ENCODE measurements around the gene MIS18A.
A peak's percentile ranks its signal among the peaks of the same experiment; 100 is the strongest.
"Not testable (repeated sequence)": the region's sequence is repeated elsewhere in the genome, so short reads cannot be mapped to it uniquely, and the experiment has no call there.

Gene MIS18A, protein sequence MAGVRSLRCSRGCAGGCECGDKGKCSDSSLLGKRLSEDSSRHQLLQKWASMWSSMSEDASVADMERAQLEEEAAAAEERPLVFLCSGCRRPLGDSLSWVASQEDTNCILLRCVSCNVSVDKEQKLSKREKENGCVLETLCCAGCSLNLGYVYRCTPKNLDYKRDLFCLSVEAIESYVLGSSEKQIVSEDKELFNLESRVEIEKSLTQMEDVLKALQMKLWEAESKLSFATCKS

GRCh38 chr21:32278518-32279376, at the start of gene MIS18A:
Gene MIS18A (minus strand): TSS chr21:32279049. CDS start chr21:32279014, 35 bp downstream.
- peak; percentile 90 to 91 for DNase-seq

DNA sequence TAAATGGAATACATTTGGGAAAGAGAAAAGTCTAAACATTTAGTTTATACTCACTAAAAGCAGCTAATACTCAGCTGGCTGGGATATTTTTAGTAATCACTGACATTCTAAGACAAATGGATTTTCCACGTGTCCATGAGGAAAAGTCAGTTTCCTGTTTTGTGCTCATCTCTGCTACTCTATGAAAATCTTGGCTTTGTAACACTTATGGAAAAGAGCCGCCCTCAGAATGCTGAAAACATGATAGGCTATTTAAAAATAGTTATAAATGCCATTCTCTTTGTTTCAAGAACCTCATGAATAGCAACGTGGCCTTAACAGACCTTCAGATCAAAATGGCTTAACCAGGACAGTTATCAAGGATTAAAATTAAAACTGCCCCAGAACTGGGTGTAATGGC, 49.7 kb upstream of the MIS18A start:
- no peak for DNase-seq

GRCh38 chr21:32325706-32326105, 46.9 kb upstream of the MIS18A start:
- DNase-seq = peak; percentile 34 to 55

DNA sequence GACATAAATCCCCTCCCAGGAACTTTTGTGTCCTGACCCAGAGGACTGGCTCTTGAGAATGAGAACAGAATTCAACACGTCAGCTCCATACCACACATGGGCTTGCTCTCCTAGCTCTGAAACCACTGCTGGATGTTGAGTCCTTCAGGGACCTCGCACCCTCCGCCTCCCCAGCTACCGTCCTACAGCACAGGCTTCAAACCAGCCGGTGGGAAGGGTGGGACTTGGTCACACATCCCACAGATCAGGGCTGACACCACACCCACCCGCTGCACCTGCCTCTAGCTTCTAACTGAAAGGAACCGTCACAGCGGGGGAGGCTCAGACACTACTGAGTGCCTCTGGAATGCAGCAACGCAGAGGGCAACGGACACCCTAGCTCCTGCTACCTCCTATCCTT, 43.8 kb upstream of the MIS18A start:
- DNase-seq = no peak

GRCh38 chr21:32322103-32322502, 43.3 kb upstream of the MIS18A start:
- no peak for DNase-seq

DNA sequence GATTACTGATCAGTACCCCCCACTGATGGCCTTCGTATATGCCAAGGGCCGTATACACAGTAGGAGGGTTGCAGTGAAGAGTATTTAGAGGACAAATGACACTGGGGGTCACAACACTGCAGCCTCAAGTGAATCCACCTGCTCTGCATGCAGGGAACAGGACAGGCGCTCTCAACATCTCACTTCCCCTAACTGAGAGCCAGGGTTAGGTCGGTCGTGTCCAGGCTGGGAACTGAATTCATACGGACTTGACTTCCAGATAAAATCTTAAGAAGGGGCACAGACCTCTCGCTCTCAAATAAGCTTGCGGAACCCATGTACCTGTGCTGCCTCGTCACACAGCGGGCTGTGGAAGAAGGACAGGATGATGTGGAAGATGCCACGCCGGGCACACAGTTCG, 42.6 kb upstream of the MIS18A start:
- DNase-seq = no peak

DNA sequence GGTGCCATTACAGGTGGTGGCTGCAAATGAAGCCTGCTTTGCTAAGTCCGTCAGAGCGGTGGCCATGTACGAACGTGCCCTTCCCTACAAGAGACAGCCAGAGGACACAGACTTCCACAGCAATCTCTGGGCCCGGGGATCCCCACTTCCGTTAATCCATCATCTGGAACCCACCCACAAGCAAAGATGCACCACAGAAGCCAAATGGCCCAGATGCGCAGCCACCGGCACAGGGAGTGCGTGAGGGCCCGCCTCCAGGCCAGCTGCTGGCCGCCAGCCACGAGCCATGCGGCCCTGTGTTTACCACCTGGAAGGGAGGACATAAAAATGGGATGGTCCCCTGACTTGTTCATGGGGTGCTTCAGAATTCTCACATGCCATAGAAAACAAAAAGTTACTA, 41.9 kb upstream of the MIS18A start:
- DNase-seq = no peak

- peak in 1 of 2 donors; percentile 6 for DNase-seq
Observed at GRCh38 chr21:32320059-32320458, 41.2 kb upstream of the MIS18A start.

DNA sequence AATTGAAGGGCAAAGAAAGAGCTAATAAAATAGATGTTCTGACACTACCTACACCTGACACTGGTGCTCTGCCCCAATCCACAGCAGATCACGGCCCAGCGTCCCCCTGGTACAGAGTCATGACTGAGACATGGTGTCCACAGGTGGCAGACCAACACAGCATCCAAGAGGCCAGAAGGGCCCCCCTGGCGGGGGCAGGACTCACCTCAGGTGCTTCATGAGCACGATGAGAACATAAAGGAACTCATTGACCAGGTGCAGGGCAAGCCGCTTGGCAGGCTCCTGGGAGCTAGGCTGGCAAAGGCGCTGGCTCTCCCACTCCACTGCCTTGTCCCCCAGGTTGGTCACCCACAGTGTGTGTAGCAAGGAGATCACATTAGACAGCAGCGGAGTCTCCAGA, 40.2 kb upstream of the MIS18A start:
- no peak for DNase-seq

GRCh38 chr21:32317726-32318125, 38.9 kb upstream of the MIS18A start:
- no peak for DNase-seq

- no peak for DNase-seq
Observed at GRCh38 chr21:32316361-32317215, 37.7 kb upstream of the MIS18A start.

GRCh38 chr21:32315511-32316281, 36.8 kb upstream of the MIS18A start:
- DNase-seq = no peak

- DNase-seq = no peak
Observed at GRCh38 chr21:32314806-32315205, 36.0 kb upstream of the MIS18A start.

GRCh38 chr21:32312976-32313375, 34.1 kb upstream of the MIS18A start:
- DNase-seq = no peak

DNA sequence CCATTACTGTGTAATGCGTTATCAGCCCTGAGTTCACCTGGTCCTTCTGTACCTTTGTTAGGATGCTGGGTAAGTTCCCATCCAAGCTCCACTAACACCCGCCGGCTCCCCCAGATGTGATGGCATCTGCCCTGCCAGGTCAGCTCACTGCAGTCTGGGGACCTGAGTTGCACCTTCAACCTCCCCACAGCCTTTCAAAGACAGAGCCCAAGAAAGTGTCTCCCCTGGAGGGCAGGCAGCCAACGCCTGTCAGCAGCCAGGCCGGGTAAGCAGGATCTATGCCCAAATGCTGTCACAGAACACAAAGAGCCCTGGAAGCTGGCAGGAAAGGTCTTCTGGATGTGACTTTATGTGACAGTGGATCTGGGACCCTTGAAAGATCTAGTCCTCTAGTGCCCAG, 33.5 kb upstream of the MIS18A start:
- DNase-seq = peak in 1 of 2 donors; percentile 2

GRCh38 chr21:32311621-32312020, 32.8 kb upstream of the MIS18A start:
- DNase-seq = no peak

GRCh38 chr21:32310976-32311375, 32.1 kb upstream of the MIS18A start:
- not testable (repeated sequence) for DNase-seq

DNA sequence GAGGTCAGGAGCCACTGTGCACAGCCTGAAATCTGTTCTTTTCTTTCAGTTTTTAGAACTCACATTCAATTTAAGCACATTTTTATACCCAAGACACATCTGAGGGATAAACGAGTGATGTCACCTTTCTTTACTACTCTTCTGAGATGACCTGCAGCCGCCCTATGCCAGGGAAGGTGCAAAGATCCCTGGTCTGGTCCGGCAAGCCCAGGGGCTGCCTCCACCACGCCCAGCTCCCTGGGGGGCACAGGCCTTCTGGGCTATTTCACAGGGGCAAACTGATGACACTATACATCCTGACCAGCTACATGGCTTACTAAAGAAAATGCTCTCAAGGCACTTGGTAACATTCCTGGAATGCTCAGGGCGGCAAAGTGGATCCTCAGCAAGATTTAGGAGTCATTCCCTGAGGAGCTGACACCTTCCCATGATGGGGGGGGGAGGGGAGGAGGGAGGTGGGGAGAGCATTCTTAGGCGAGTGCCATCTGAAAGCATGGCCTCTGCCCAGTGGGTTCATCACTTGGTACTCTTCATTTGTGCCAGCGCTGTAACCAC, 31.1 kb upstream of the MIS18A start:
- DNase-seq = no peak

DNA sequence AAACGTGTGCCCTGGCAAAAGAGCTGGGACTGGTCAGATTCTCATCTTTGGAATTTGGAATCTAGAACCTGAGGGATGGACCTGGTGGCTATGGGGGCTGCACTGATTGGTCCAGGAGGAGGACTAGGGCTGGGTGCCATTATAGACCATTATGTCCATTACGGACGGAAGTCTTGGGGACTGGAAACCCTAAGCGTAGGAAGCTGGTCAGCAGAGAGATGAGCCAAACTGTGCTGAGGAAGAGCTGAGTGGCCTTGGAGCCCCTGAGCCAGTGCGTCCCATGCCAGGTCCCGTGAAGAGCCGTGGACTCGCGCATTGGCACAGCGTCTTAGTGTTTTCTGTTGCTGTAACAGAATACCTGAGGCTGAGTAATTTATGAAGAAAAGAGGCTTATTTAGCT, 29.8 kb upstream of the MIS18A start:
- no peak for DNase-seq

DNA sequence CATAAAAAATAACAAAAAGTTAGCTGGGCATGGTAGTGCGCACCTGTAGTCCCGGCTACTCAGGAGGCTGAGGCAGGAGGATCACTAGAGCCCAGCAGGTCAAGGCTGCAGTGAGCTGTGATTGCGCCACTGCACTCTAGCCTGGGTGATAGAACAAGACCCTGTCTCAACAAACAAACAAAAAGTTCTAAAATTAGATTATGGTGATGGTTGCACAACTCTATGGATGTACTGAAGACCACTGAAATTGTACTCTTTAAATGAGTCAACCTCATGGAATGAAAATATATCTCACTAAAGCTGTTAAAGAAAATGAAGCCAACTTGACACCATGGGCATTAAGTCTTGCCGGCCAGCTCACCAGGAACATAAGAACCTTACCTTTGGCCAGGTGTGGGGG, 28.9 kb upstream of the MIS18A start:
- DNase-seq = no peak

DNA sequence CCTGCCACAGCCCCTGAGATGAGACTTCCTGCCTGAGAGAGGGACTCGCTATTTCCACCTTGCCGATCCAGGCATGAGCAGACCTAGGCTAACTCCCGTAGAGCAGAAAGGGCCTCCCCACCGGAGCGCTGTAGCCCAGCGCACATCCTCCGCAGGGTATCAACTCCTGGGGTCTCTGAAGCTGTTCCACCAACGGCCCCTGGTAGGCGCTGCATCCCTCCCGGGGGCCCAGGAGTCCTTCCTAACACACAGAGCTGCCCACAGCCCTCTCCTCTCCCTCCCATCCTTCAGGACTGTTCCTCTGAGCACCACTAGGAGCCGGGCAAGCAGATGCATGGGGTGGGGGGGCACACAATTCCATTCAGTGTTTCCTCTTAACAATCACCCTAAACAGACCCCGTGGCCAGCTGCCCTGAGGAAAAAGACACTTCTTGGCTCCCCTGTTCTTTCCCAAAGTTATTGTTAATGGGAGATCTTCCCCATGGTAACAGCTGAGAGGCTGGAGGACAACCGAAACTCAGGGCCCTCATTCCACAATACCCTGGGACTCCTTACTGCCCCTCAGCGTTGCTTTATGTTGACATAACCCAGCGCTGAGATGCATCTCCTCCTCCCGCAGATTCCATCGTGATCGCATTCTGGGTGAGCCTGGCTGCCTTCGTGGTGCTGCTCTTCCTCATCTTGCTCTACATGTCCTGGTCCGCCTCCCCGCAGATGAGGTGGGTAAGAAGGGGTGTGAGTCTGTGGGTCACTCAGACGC, 27.4 kb upstream of the MIS18A start:
- peak; percentile 83 to 84 for DNase-seq

Data from hippocampal formation (tissue), 2 donors.